ENCODE data around the gene NBPF3.
"Not testable (repeated sequence)": the region's sequence is repeated elsewhere in the genome, so short reads cannot be mapped to it uniquely, and the experiment has no call there.

DNA sequence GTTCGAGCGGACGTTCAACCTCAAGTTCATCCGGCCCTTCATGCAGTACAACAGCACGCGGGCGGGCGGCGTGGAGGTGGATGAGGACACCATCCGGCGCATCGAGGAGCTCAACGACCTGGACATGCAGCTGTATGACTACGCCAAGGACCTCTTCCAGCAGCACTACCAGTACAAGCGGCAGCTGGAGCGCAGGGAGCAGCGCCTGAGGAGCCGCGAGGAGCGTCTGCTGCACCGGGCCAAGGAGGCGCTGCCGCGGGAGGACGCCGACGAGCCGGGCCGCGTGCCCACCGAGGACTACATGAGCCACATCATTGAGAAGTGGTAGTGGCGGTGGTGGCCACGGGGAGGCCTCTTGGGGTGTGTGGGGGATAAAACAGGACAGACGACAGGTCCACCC, 10.7 kb upstream of the NBPF3 start:
- not testable (repeated sequence) for TF ChIP-seq BHLHE40 (IDR thresholded peaks at IDR 0.05; ENCODE audit: borderline replicate concordance); SP1 (IDR thresholded peaks at IDR 0.05); FOXA1 (IDR thresholded peaks at IDR 0.05); FOXK2 (IDR thresholded peaks at IDR 0.05); ELF4 (IDR thresholded peaks at IDR 0.05); SUZ12 (IDR thresholded peaks at IDR 0.05); LEF1 (IDR thresholded peaks at IDR 0.05; ENCODE audit: borderline replicate concordance); NFRKB (IDR thresholded peaks at IDR 0.05)
- TF ChIP-seq, protein P1, sequence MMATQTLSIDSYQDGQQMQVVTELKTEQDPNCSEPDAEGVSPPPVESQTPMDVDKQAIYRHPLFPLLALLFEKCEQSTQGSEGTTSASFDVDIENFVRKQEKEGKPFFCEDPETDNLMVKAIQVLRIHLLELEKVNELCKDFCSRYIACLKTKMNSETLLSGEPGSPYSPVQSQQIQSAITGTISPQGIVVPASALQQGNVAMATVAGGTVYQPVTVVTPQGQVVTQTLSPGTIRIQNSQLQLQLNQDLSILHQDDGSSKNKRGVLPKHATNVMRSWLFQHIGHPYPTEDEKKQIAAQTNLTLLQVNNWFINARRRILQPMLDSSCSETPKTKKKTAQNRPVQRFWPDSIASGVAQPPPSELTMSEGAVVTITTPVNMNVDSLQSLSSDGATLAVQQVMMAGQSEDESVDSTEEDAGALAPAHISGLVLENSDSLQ (IDR thresholded peaks at IDR 0.05) = not testable (repeated sequence)
